Panc1 (cell line): Measurements from ENCODE around the gene MYL9.

Experiments
- CTCF ChIP-seq: fragments of 450-650 bp; IDR thresholded peaks from 2 replicates; pipeline ENCODE4 v1.5.1; 2017; ENCODE audit warnings: mild to moderate bottlenecking
- POLR2AphosphoS5 ChIP-seq: IDR thresholded peaks from 2 replicates; pipeline ENCODE4 v1.6.1; 2012; ENCODE audit warnings: mild to moderate bottlenecking, low read depth, low read length, moderate library complexity
- REST ChIP-seq, 2 experiments: IDR thresholded peaks; 2 replicates each; pipeline ENCODE4 v1.6.1; 2011 to 2012; ENCODE audit warnings: low read depth in 2 of 2, control low read depth in 1 of 2, low read length in 1 of 2, mild to moderate bottlenecking in 1 of 2, moderate library complexity in 1 of 2; ENCODE audit not compliant: insufficient read depth in 1 of 2
- SIN3A ChIP-seq: IDR thresholded peaks from 2 replicates; pipeline ENCODE4 v1.6.1; 2012; ENCODE audit warnings: low read depth, mild to moderate bottlenecking, low read length, moderate library complexity, borderline replicate concordance; ENCODE audit not compliant: insufficient read depth
- TCF7L2 ChIP-seq: IDR thresholded peaks from 2 replicates; pipeline ENCODE4 v1.6.1; 2011; ENCODE audit warnings: mild to moderate bottlenecking, low read depth, low read length, inconsistent platforms

- TF ChIP-seq CTCF: no peak
- TF ChIP-seq POLR2AphosphoS5: no peak
- TF ChIP-seq SIN3A: no peak
- TF ChIP-seq REST (IDR thresholded peaks at IDR 0.05; ENCODE audit: insufficient read depth in 1 of 2, low read depth in 2 of 2, low read length in 1 of 2): no peak
- no peak for TF ChIP-seq TCF7L2
These were observed 13.9 kb downstream of the MYL9 start for GRCh38 chr20:36555248-36555647.
